ENCODE data around the gene ASB7.

ASB7 gene

GRCh38 chr15:100652116-100652515 lies 49.7 kb downstream of the ASB7 start:
- Mint-ChIP-seq H3K27ac (no peak overlapping the region), H3K4me3 (no peak overlapping the region), H3K36me3 (ENCODE audit: low read depth) (peaks cover 4% of the 10 kb centered on the region), H3K4me1 (ENCODE audit: low read depth) (no peaks in the 10 kb centered on the region), H3K9me3 (no peaks in the 10 kb centered on the region), H3K27me3 (no peaks in the 10 kb centered on the region)

GRCh38 chr15:100653608-100654007 lies 51.2 kb downstream of the ASB7 start:
- Mint-ChIP-seq H3K4me3 (no peak overlapping the region), H3K27ac (no peak overlapping the region), H3K27me3 (no peaks in the 10 kb centered on the region), H3K4me1 (ENCODE audit: low read depth) (no peaks in the 10 kb centered on the region), H3K9me3 (no peaks in the 10 kb centered on the region), H3K36me3 (ENCODE audit: low read depth) (peaks cover 4% of the 10 kb centered on the region)

DNA sequence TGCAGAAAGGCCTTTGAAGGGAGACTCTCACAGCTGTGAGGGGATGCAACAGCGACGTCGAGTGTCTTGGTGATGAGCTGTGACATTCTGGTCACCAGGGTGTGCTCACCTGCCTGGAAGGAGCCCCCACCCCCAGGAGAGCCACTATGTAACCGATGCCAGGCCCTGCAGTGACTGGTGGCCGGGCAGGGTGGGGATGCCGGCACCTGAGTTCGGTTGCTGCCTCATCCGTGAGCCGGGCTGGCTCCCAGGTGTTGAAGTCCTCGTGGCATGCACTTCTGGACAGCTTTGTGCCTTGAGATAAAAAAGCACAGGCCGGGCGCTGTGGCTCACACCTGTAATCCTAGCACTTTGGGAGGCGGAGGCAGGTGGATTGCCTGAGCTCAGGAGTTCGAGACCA lies 56.5 kb downstream of the ASB7 start:
- no peaks in the 10 kb centered on the region for H3K36me3 Mint-ChIP-seq (ENCODE audit: low read depth)
- no peaks in the 10 kb centered on the region for H3K4me1 Mint-ChIP-seq (ENCODE audit: low read depth)
- H3K9me3 Mint-ChIP-seq = no peaks in the 10 kb centered on the region
- H3K27ac Mint-ChIP-seq = no peak overlapping the region
- H3K27me3 Mint-ChIP-seq = peaks cover under 1% of the 10 kb centered on the region
- no peak overlapping the region for H3K4me3 Mint-ChIP-seq

DNA sequence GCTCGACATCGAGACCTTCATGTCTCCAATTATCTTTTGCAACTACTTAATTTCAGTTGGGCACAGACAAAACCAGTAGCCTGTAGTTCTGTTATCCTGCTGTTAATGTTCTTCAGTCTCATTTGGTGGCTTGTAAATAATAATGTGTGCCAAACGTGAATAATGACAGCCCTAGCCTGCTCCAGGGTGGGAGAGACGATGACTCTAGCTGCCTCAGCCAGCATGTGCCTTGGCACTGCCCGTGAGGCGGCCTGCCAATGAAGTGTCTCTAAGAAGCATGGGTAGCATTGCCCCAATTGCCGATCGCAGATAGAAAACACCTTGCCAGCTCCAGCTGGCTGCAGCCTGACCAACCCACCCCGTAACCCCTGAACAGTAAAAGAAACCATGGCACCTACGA lies 58.8 kb downstream of the ASB7 start:
- Mint-ChIP-seq H3K4me1 (ENCODE audit: low read depth) (no peaks in the 10 kb centered on the region), H3K4me3 (no peak overlapping the region), H3K36me3 (ENCODE audit: low read depth) (no peaks in the 10 kb centered on the region), H3K27ac (no peak overlapping the region), H3K9me3 (no peaks in the 10 kb centered on the region), H3K27me3 (peaks cover 10% of the 10 kb centered on the region)

DNA sequence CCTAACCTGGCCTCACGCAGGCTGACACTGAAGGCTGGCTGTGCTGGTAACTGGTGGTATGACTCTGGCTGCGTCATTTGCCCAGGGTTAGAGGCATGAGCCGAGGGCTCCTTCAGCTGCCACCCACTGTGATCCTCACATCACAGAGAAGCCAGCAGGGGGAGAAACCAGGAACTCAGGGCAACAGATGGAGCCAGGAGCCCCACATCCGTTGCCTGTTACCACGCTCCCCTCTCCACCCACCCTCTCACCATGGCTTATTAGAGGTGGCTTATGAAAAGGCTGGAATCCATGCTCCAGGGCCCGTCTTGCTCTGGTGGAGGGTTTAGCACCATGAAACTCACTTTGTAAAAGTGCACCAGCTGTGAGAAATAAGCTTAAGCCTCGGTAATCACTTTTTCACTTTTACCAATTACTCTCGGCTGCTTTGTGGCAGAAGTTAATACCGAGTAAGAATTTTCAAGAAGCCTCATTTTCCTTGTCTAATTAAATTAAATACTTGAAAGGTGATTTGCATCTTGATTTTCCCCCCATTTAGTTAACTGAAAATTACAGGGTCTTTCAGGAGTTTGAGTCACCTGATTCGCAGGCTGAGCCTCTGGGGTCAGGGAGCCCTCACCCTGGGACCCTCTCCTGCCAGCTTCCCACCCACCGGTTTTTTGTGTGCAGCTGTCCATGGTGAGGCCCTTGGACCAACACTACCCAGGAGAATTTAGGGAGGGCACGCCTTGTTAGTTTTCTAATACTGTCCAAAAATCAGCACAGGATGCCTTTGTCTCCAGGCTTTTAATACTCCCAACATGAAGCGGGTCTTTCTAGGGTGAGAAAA lies 60.9 kb downstream of the ASB7 start:
- H3K4me3 Mint-ChIP-seq = no peak overlapping the region
- no peak overlapping the region for H3K27ac Mint-ChIP-seq
- H3K9me3 Mint-ChIP-seq = no peaks in the 10 kb centered on the region
- H3K4me1 Mint-ChIP-seq (ENCODE audit: low read depth) = no peaks in the 10 kb centered on the region
- H3K27me3 Mint-ChIP-seq = peaks cover 10% of the 10 kb centered on the region
- no peaks in the 10 kb centered on the region for H3K36me3 Mint-ChIP-seq (ENCODE audit: low read depth)

DNA sequence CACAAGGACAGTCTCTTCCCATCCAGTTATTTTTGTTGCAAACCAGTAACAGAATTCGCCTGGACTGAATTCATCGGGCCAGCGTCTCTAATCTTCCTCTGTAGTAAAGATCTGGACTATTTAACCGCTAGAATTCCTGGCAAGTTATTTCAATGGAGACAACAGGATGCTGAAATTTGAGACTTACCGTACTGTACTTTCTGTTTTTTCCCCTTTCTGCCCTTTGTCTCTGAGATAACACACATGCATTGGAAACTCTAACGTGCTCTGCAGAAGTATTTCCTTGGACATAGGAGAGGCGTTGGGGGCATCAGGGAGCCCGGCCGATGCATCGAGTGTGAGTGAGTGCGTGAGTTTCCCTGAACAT lies 61.5 kb downstream of the ASB7 start:
- peaks cover 10% of the 10 kb centered on the region for H3K27me3 Mint-ChIP-seq
- H3K27ac Mint-ChIP-seq = no peak overlapping the region
- no peaks in the 10 kb centered on the region for H3K9me3 Mint-ChIP-seq
- H3K4me3 Mint-ChIP-seq = no peak overlapping the region
- H3K36me3 Mint-ChIP-seq (ENCODE audit: low read depth) = no peaks in the 10 kb centered on the region
- no peaks in the 10 kb centered on the region for H3K4me1 Mint-ChIP-seq (ENCODE audit: low read depth)

GRCh38 chr15:100665570-100665969 lies 63.2 kb downstream of the ASB7 start:
- no peak overlapping the region for H3K4me3 Mint-ChIP-seq
- H3K27me3 Mint-ChIP-seq = peaks cover 10% of the 10 kb centered on the region
- H3K36me3 Mint-ChIP-seq (ENCODE audit: low read depth) = no peaks in the 10 kb centered on the region
- no peaks in the 10 kb centered on the region for H3K4me1 Mint-ChIP-seq (ENCODE audit: low read depth)
- H3K9me3 Mint-ChIP-seq = no peaks in the 10 kb centered on the region
- no peak overlapping the region for H3K27ac Mint-ChIP-seq

GRCh38 chr15:100667405-100668347 lies 65.3 kb downstream of the ASB7 start:
- H3K36me3 Mint-ChIP-seq (ENCODE audit: low read depth) = no peaks in the 10 kb centered on the region
- peaks cover 10% of the 10 kb centered on the region for H3K27me3 Mint-ChIP-seq
- no peak overlapping the region for H3K4me3 Mint-ChIP-seq
- H3K9me3 Mint-ChIP-seq = no peaks in the 10 kb centered on the region
- no peaks in the 10 kb centered on the region for H3K4me1 Mint-ChIP-seq (ENCODE audit: low read depth)
- H3K27ac Mint-ChIP-seq = no peak overlapping the region

DNA sequence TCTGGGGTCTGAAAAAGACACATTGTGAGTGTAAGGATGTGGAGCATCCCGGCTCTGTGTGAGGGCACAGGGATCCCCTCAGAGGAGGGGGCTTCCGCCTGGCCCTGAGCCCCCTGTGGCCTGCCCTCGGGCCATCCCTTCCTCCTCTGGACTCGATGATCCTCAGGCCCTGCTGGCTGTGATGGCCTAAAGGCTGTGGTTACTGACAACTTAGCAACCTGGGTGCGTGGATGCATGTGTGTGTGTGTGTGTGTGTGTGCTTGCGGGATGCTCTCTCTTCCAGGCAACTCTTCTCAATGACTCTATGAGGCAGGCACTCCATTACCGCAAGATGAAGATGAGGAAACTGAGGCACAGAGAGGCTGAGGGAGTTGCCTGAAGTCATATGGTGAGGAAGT lies 66.0 kb downstream of the ASB7 start:
- no peak overlapping the region for H3K4me3 Mint-ChIP-seq
- no peaks in the 10 kb centered on the region for H3K36me3 Mint-ChIP-seq (ENCODE audit: low read depth)
- H3K4me1 Mint-ChIP-seq (ENCODE audit: low read depth) = no peaks in the 10 kb centered on the region
- peaks cover 10% of the 10 kb centered on the region for H3K27me3 Mint-ChIP-seq
- no peak overlapping the region for H3K27ac Mint-ChIP-seq
- no peaks in the 10 kb centered on the region for H3K9me3 Mint-ChIP-seq

- Mint-ChIP-seq H3K9me3 (no peaks in the 10 kb centered on the region), H3K27me3 (peaks cover 6% of the 10 kb centered on the region)
Observed at GRCh38 chr15:100669260-100669659, 66.9 kb downstream of the ASB7 start.

DNA sequence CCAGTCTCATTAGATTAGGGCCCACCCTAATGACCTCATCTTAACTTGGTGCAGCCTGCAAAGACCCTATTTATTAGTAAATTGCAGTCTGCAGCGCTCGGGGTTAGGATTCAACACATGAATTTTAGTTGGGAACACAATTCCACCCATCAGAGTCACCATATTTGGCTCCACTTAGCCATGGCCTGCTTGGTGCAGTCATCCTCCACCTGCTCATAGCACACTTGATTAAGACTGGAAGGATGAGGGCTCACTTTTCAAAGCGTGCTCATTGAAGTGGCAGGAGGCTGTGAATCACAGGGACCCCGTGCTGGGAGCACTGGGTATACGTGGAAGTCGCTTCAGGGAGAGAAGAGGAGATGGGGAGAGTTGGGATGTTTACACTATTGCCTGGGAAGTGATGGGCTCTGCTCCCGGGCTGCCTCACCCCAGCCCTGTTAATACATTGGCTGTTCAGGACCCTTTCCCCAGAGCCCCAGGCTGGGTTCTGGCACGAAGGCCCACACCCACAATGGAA lies 68.2 kb downstream of the ASB7 start:
- H3K9me3 Mint-ChIP-seq = peaks cover 5% of the 10 kb centered on the region
- no peaks in the 10 kb centered on the region for H3K36me3 Mint-ChIP-seq (ENCODE audit: low read depth)
- no peak overlapping the region for H3K4me3 Mint-ChIP-seq
- no peak overlapping the region for H3K27ac Mint-ChIP-seq
- H3K27me3 Mint-ChIP-seq = peaks cover 2% of the 10 kb centered on the region
- no peaks in the 10 kb centered on the region for H3K4me1 Mint-ChIP-seq (ENCODE audit: low read depth)

More at GRCh38 chr15:100669260-100669659, 66.9 kb downstream of the ASB7 start:
- Mint-ChIP-seq H3K4me1 (ENCODE audit: low read depth) (no peaks in the 10 kb centered on the region), H3K36me3 (ENCODE audit: low read depth) (no peaks in the 10 kb centered on the region), H3K4me3 (no peak overlapping the region), H3K27ac (no peak overlapping the region)

- Mint-ChIP-seq H3K27me3 (peaks cover 3% of the 10 kb centered on the region), H3K4me3 (no peak overlapping the region), H3K9me3 (peaks cover 5% of the 10 kb centered on the region), H3K36me3 (ENCODE audit: low read depth) (no peaks in the 10 kb centered on the region), H3K27ac (no peak overlapping the region), H3K4me1 (ENCODE audit: low read depth) (no peaks in the 10 kb centered on the region)
Observed at GRCh38 chr15:100671124-100671680, 68.8 kb downstream of the ASB7 start.

DNA sequence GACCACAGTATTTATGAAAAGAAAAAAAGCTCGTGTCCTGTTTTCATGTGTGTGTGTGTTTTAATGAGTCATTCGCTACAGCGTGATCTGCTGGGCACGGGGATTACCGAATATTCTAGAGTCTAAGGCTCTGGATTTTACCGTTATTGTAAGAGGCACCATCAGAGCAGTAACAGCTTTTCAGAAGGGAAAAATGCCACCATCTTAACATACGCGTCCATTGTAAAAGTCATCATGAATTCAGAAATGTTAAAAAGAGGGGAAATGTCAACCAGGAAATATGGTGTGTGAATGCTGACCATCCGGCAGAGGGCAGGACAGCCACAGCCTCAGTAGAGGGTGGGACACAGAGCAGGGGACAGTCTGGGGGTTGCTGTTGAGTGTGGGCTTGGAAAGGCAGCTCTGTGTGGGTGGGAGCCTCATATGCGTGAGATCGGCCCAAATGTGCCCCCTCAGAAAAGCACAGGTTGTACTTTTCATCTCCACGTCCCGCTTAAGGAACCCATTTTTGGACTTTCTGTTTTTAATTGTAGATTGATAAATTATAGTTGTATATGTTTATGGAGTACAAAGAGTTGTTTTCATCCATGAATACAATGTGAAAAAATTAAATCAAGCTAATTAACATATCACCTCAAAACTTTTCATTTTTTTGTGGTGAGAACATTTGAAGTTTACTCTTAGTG lies 69.6 kb downstream of the ASB7 start:
- Mint-ChIP-seq H3K27me3 (peaks cover 7% of the 10 kb centered on the region), H3K9me3 (peaks cover 5% of the 10 kb centered on the region), H3K4me3 (no peak overlapping the region), H3K4me1 (ENCODE audit: low read depth) (no peaks in the 10 kb centered on the region), H3K27ac (no peak overlapping the region), H3K36me3 (ENCODE audit: low read depth) (no peaks in the 10 kb centered on the region)

DNA sequence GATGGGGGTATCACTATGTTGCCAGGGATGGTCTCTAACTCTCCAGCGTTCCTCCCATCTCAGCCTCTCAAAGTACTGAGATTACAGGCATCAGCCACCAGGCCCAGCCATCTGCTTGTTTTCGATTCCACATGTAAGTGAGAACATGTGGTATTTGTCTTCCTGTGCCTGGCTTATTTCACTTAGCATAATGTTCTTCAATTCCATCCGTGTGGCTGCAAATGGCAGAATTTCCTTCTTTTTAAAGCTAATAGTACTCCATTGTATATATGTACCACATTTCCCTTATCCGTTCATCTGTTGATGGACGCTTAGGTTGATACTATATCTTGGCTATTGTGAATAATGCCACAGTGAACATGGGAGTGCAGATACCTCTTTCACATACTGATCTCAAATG lies 70.6 kb downstream of the ASB7 start:
- Mint-ChIP-seq H3K9me3 (peaks cover 5% of the 10 kb centered on the region), H3K4me3 (no peak overlapping the region), H3K27ac (no peak overlapping the region), H3K27me3 (peaks cover 10% of the 10 kb centered on the region), H3K4me1 (ENCODE audit: low read depth) (no peaks in the 10 kb centered on the region), H3K36me3 (ENCODE audit: low read depth) (no peaks in the 10 kb centered on the region)
